Omental fat pad (tissue), 4 donors: Measurements from ENCODE around the gene METAP1D. TPM values are rescaled to one million over a fixed set of nuclear protein-coding genes. Genes with fewer than 3 reads are reported as not detected.

ENCODE experiments used
- ATAC-seq: fragments of 150-250 bp; one replicate; pipeline ENCODE4 v1.9.1; 2016; ENCODE audit warnings: mild to moderate bottlenecking, moderate library complexity; ENCODE audit not compliant: low FRiP score
- DNase-seq: peaks from one replicate; pipeline ENCODE4 v3.0.0-alpha.2; 2019; ENCODE audit warnings: low spot score
- total RNA-seq, 4 donors: library from RNA; depleted of rRNA; stranded (reverse); fragments of >200 nt; gene quantifications; one replicate each; pipeline ENCODE4 v1.1.0, GENCODE V29; 2016
- TF ChIP-seq, protein P1 (sequence below), 3 donors: fragments of 450-650 bp; IDR thresholded peaks; one replicate each; pipeline ENCODE4 v1.5.1; 2016 to 2017; ENCODE audit warnings: antibody characterized with exemption in 3 of 3, mild to moderate bottlenecking in 3 of 3, moderate library complexity in 2 of 3

Gene METAP1D
- total RNA-seq, 4 donors from 2014 or later, result 5.4 to 9.6 (median 8.5) TPM

DNA sequence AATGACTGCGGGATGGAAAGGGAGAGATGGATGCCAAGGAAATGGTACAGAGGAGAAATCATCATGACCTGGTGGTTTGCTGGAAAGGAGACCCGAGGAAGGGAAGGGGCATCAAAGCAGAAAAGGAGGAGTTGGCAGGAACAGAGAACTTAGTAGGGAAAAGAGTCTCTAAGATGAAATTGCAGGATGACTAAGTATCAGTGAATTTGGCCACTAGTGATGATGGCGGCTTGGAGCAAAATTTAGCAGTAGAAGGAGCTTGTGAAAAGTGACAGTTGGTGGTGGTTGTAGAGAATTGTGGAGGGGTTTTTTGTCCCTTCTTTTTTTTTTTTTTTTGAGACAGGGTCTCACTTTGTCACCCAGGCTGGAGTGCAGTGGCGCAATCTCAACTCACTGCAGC, 10.1 kb downstream of the METAP1D start:
- DNase-seq (no peak), ATAC-seq (no peak)
- TF ChIP-seq, protein P1, sequence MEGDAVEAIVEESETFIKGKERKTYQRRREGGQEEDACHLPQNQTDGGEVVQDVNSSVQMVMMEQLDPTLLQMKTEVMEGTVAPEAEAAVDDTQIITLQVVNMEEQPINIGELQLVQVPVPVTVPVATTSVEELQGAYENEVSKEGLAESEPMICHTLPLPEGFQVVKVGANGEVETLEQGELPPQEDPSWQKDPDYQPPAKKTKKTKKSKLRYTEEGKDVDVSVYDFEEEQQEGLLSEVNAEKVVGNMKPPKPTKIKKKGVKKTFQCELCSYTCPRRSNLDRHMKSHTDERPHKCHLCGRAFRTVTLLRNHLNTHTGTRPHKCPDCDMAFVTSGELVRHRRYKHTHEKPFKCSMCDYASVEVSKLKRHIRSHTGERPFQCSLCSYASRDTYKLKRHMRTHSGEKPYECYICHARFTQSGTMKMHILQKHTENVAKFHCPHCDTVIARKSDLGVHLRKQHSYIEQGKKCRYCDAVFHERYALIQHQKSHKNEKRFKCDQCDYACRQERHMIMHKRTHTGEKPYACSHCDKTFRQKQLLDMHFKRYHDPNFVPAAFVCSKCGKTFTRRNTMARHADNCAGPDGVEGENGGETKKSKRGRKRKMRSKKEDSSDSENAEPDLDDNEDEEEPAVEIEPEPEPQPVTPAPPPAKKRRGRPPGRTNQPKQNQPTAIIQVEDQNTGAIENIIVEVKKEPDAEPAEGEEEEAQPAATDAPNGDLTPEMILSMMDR (IDR thresholded peaks at IDR 0.05), result no peak

DNA sequence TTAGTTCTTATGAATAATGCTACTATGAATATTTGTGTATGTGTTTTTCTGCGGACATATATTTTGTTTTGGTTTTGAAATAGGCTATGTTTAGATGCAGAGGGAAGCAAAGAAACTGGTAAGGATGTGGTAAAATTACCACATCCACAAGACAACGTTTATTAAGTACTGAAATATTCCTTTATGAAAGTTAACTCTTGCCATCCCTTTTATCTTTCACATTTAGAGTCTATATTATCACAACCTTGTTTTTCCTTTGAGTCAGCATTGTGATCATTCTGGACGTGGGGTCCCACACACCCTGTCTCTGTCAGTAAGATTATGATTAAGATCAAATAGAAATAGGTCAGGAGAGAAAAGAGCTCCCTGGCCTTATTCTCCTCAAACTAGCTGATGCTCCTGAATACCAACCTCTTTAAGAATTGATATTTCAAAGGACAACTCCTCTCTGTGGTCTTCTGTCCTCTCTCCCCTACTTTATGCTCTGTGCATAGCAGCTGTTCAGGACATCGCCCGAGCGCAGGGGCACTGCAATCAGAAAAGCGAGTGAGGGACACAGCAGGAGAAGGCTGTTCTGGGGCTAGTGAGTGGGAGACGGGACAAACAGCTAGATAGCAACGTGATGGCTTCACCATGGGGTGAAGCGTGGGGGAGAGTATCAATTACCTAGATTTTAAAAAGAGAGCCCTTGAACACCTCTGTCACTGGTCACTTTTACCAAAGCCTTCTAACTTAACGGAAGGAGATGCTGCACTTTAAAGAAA, 12.2 kb downstream of the METAP1D start:
- ATAC-seq, result no peak
- TF ChIP-seq, protein P1 (IDR thresholded peaks at IDR 0.05), result no peak

DNA sequence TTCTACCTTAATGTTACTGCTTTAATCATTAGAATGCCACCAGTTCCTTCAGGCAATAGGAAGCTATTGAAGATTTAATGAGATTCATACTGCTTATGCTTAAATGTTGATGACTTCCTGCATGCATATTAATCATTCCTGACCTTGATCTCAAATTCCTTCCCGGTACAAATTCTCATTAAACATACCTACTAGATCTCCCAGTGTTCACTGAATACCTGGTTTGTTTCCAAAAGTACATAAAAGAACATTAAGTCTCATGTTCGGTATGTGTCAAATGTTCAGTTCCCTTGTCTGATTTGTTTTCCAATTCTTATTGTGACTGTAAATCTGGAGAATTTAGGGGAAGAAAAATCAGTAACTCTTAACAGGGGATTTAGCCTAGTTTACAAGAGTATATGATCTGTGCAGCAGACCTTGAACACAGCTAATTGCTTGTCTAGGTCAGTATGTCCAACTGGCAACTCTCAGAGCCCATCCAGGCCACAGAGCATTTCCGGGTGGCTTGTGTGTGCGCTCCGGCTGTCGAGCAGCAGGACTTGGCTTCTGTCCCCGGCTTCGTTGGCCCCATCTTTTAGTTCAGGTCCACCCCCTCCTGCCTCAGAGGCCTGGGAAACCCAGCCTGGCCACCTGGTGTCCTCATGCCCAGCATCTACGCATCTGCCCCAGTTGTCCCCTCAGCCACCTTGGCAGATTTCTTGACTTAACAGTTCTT, 13.1 kb downstream of the METAP1D start:
- no peak for ATAC-seq
- no peak for DNase-seq
- TF ChIP-seq, protein P1 (IDR thresholded peaks at IDR 0.05), result no peak

More for the DNA sequence above, 12.2 kb downstream of the METAP1D start:
- no peak for DNase-seq

DNA sequence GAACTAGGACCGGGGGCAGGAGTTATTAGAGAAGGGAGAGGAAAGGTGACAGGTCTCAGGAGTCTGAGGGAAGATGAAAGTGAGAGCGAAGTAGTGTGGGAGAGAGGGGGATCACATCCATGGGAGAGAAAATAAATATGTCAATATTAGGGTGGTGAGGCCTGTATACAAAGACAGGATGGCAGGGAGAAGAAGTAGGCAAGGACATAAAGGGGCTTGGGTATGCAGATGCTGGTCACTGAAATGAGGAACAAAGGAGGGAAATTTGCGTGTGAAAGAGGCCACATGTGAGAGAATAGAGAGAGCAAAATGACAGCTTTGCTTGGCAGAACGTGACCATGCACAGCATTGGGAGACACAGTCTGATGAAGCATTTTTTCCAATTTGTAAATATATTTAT, 13.6 kb downstream of the METAP1D start:
- no peak for ATAC-seq
- DNase-seq, result no peak
- TF ChIP-seq, protein P1 (IDR thresholded peaks at IDR 0.05), result no peak

DNA sequence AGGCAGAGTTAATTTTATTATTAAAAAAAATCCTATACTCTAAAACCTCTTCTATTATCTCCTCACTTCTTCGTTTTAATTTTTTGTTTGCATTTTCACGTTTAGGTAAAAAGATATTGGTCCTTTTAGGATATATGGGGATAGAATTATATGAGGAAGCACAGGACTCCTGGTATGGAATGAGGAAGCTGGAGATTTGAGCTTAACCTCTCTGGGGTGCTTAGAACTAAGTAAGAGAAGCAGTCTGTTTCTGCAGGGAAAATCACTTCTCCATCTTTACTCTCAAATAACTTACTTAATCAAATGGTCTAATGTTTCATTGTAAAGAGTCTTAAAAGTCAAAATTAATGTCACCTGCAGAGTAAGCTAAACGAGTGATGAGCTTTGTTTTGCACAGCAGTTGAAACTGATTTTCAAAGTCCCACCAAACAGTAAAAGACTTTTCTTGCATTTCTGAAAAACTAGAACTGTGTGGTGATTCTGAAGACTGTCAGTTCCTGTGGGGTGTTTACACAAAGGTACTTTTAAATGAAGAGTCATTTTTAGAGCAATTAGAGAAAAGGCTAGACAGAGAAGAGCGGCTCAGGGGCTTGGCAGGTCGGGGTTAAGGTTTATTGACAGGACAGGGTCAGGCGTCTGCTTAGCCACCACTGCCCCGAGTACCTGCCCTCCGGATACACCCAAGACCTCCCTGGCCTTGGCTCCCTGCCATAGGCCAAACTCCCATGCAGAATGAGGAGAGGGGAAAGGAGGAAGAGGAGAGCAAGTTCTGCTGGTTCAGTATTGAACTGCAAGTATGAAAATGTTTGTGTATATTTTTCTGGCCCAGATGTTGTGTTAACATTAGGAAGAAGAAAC, 21.6 kb downstream of the METAP1D start:
- ATAC-seq, result no peak

DNA sequence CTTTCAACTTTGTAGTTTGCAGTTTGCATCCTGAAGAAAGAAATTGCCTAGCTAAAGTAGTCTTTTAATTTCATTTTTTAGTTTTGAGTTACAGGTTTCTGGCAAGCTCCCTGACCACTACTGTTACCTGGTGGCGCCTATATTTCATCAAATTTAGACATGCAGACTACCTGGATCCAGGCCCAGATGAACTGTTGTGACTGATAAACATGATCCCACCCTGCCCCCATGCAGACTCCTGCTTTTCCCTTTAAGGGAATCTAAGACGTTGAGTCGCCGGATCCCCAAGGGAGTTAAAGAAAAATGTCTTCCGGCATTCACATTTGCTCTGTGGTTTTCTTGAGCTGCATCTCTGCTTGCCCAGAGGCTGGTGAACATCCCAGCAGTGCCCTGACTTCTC, 22.2 kb downstream of the METAP1D start:
- no peak for ATAC-seq
- no peak for DNase-seq
- TF ChIP-seq, protein P1 (IDR thresholded peaks at IDR 0.05), result no peak

More for the DNA sequence above, 21.6 kb downstream of the METAP1D start:
- TF ChIP-seq, protein P1 (IDR thresholded peaks at IDR 0.05), result no peak
- DNase-seq, result no peak
